Epithelial cell of prostate (primary cell): ENCODE measurements around the gene PTPRM.

Experiments used
- DNase-seq: peaks from one replicate; pipeline ENCODE4 v3.0.0-alpha.2; 2011; ENCODE audit warnings: low read depth, low spot score
- H3K27ac ChIP-seq: fragments of 450-650 bp; 2 replicates; pipeline ENCODE4 v1.5.1; 2017; ENCODE audit warnings: mild to moderate bottlenecking

Gene PTPRM

DNA sequence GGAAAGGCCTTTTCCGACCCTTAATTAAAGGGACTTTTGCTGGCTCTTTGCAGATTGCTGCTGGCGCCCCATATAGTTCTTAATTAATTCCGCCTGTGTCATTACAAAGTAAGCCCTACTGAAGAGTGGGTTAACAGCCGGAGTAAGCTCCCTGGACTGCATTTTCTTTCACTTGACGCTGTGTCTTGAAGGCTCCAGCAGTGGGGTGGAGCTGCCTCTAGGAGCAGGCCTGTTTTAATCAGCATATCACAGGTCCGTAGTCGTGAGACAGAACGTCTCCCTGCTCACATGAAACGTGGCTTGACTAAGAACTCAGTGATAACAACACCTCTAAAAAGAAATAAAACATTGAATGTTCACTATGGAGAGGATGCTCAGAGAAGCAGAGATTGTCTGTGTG, 712.2 kb downstream of the PTPRM start:
- no peak overlapping the region for H3K27ac ChIP-seq
- DNase-seq: no peak

DNA sequence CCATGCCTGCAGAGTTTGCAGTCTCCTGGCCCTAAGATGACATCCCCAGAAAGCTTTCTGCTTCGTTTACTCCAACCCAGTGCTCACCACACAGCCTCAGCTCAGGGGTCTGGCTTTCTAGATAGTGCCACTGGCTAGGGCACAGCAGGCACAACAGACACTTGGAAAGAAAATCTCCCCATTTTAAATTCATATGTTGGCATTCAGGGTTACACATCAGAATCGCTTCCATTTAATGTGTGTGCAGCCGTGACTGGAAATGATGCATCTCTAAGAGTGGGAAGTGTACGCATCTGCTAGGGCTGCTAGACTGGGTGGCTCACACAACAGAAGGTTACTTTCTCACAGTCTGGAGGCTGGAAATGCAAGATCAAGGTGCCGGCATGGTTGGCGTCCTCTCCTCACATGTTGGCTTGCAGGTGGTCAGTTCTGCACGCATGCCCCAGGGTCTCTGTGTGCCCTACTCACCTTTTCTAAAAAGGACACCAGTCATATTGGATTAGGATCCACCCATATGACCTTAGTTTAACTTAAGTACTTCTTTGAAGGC, 712.7 kb downstream of the PTPRM start:
- no peak for DNase-seq
- H3K27ac ChIP-seq: no peak overlapping the region

DNA sequence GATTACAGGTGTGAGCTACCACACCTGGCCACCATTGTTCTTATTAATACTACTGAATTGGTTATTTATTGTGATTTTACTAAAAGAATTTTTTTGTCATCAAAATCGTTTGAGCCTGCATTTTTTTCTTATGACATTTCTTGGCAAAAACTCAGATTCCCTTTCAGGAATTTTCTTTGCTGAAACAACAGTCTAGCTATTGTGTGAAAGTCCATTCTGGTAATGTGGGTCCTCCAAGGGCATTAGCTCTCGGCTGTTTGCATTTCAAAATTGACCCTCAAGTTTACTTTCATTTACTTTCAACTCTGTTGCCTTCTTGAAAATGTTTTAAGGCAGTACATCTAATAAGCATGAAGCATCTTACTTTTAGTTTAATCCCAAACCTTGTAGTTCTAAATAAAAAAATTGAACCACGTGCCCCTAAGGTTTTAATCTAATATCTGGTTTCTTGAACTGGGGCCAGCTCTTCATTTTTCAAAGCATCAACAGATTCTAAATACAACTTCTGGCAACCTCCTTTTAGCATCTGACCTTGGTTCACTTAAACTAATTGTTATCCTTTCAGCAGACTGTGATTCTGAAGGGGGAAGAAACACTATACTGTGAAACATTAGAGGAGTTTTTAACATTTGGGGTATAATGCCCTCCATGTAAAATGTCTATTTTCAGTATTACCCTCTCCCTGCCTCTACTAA, 716.9 kb downstream of the PTPRM start:
- H3K27ac ChIP-seq: no peak overlapping the region
- DNase-seq: no peak

DNA sequence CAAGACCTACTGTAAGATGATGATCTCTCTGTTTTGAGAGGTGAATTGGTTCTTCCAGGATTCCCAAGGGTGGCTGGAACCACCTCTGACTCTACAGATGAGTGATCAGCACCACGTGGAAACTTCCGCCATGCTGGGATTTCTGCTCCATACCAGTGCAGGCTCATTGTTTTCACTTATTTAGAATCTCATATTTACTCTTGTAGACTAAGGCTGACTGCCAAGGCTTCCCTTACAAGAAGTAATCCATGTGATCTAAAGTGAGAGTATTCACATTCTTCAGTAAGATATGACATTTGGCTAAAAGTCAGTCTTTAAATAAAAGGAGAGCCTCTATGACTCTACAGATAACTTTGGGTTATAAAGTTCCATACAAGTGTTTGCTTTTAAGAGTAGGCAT, 719.2 kb downstream of the PTPRM start:
- no peak overlapping the region for H3K27ac ChIP-seq
- no peak for DNase-seq

DNA sequence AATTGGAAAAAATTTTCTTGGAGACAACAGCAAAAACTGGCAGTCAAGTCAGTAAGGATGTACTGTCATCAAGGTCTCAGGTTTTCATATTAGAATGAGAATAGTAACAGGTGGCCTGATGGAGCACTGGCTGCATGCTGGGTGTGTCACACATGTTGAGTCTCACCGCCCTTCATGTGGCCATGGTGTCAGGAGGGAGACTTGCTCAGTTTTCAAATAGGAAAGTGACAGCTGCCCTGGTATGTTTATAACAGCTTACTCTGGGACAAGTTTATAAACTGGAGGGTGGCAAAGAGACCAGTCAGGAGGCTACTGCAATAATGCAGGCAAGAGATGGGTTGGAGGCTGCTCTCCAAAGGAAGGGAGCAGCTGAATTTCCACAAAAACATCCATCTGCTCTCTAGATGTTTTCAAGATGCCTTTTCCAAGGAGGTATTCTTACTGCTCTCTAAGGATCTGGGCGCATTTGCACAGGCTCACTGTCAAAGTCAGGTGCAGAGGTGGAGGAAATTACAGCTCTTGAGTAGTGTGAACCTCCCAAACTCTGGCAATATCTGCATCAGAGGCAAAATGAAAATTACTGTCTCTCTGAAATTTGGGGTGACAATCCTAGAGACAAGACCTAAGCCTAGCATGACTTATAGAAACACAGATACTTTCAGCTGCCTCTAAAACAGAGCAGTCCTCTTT, 720.2 kb downstream of the PTPRM start:
- DNase-seq: no peak
- H3K27ac ChIP-seq: no peak overlapping the region

DNA sequence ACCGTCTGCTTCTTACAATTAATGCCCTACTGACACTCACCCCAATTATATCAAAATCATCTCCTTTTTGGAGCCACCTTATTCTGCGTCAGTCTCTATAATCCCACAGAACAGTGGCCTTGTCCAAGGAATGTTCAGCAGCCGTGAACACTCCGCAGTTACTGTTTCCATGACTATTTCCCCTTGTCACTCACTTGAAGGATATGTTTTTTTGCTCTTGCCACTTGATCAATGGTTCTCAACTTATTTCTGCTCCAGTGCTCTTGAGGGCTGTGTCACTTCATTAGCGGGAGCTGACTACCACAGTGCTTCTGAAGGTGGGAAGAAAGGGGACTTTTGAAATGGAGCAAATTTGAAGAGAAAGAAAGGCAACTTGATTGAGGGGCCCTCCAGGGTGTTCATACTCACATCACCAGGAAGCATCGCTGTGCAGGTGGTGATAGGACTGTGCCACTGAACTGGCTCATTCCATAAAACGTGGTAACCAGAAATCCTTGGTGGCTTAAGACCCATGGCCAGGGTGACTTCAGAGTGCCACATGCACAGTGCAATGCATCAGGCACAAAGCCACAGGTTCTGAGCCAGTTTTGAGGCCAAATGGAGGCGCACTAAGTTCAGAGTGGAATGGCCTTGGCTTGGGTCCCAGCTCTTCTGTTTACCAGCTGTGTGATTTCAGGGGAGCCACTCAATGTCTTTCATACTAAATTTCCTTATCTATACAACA, 721.5 kb downstream of the PTPRM start:
- DNase-seq: no peak
- H3K27ac ChIP-seq: no peak overlapping the region

DNA sequence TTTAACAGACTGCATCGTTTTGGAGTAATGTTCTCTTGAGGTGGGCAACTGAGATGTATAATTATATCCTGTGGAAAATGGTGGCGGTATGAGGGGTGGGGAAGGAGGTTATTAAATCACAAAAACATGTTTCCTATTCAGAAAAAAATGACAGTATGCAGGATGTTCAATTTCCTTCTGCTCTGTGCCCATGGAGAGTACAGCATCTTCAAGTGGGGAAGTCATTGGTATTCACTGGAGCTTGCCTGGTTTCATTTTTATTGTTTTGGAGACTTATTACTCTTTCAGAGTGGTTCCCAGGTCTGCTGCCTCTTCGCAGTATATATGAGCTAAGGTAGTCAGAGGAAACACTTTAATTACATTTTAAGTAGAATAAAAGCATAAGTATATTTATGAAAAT, 723.3 kb downstream of the PTPRM start:
- H3K27ac ChIP-seq: no peak overlapping the region

DNA sequence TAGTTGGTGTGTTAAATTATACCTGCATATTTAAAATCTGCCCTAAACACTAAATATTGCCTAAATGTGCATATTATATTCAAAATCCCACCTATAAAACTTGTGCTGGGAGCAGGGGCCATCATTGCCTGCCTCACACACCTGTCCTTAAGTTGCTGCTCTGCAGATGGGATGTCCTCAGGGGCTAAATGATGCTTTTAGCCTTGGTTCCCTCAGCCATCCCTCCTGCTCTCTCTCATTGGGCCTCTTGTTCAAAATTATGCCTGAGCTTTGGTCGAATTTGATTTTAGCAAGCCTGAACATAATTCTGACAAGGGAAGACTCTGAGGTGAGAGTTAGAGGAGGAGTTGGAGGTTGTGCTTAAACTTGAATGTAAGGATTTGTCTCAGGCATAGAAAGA, 723.8 kb downstream of the PTPRM start:
- DNase-seq: no peak
- no peak overlapping the region for H3K27ac ChIP-seq

More for the DNA sequence above, 723.3 kb downstream of the PTPRM start:
- DNase-seq: no peak

DNA sequence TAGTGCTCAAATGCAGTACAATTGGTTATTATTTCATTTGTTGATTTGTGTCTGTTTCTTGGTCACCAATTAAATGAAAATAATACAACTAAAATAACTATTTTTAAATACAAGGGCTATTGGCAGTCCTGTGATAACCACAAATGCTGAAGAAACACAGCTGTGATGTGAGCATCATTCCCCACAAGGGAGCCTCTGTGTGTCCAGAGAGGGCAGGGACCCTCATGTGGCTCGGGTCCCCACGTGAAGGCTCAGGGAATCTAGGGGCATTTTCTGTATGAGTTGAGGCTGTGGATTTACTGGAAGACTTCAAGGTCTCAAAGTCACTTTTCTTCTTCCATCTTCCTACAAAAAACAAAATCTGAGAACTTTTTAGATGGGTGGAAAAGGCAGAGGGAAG, 726.1 kb downstream of the PTPRM start:
- no peak overlapping the region for H3K27ac ChIP-seq
- DNase-seq: no peak

DNA sequence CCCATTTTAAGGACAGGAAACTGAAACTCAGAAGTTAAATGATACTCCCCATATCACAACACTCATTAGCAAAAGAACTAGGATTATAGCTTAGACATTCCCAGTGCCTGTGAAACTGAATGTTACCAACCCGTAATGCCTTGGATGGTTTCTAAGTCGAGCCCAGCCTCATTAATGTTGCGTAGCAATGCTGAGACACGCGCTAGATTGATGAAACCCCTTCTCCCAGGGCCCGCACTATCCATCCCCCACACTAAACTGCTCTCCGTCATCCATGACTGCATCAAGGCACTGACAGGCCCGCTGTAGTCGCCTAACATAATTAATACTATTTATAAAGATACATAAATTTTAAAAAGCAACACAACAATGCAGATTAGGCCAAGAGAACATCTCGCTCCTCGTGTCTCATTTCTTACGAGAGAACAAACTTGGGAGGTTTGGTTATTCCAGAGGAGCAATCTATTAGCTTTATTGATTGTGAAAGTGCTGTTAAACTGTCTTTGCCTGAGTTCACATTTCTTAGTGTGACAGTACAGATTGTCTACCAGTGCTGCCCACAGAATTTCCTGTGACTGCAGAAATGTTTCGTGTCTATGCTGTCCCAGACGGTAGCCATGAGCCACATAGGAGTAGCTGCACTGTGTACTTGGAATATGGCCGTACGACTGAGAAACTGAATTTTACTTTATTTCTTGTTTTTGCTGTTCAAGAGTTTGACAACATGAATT, 729.9 kb downstream of the PTPRM start:
- no peak overlapping the region for H3K27ac ChIP-seq
- no peak for DNase-seq

DNA sequence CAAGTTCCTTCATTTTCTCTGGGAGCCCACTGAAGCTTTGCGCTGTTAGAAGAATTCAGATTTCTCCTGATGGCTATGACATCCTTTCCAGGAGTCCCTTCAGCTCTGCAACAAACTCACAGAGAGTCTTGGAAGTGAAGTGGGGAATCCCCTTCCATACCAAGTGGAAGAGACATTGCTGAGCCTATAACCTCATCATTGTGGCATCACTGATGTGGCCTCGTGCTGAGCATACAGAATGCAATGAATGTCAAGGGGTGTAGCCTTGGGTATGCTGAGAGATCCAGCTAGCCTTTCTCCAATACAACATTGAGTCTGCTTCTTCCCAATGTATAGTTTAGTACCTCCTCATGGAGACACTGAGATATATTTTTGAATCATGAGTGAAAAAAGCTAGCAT, 731.1 kb downstream of the PTPRM start:
- no peak overlapping the region for H3K27ac ChIP-seq
- no peak for DNase-seq

DNA sequence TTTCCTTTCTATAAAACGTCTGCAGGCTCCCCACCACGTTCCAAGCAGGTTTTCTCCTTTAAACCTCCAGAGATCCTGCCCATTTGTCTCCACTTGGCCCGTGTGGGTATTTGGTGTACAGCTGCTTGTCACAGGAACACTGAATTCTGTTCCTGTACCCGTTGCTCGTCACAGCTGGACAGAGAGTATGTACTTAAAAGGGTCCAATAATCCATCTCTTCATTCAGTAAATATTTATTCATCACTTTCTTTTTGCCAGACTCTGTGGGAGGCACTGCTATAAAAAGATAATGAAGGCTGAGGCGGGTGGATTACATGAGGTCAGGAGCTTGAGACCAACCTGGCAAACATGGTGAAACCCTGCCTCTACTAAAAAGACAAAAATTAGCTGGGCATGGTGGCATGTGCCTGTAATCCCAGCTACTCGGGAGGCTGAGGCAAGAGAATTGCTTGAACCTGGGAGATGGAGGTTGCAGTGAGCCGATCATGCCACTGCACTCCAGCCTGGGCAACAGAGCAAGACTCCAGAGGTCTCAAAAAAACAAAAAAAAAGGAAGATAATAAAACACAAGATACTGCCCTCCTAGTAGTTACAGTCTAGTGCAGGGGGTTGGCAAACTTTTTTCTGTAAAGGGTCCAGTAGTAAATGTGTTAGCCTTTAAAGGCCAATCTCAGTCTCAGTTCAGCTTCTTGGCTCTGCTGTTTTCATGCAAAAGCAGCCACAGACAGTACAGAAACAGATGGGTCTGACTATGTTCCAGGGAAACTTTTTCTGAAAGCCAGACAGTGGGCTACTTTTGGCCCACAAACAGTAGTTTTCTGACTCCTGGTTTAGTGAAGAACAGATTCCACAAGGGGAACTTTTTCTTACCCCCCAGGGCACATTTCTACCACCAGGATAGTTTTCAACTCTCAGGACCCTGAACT, 732.2 kb downstream of the PTPRM start:
- H3K27ac ChIP-seq: no peak overlapping the region
- DNase-seq: no peak

DNA sequence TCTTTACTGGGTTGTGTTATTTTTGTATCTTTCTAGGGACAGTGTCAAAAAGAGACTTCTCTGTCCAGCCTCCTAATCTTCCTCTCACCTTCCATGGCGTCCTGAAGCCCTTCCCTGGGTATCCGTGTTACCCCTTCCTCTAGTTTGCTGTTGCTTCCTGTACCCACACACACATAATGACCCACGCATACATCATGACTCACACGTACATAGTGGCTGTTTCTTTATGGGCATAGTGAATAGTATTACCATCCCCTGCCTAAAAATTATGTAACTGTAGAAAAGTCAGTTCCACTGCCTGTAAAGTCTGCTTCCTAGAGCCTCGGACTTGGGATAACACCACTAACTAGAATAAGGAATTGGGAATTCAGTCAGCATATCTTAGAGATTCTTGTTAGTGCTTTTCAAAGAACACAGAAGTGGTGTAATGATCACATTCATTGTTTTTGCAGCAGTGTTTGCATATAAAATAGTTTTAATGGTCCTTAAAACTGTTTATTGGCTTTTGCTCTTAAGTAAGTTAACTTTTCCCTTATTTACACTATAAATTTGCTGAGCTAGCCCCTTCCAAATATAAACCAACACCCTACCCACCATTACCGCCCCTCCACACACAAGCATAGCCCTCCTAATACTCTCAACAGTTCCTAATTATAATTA, 733.8 kb downstream of the PTPRM start:
- DNase-seq: no peak
- H3K27ac ChIP-seq: no peak overlapping the region

DNA sequence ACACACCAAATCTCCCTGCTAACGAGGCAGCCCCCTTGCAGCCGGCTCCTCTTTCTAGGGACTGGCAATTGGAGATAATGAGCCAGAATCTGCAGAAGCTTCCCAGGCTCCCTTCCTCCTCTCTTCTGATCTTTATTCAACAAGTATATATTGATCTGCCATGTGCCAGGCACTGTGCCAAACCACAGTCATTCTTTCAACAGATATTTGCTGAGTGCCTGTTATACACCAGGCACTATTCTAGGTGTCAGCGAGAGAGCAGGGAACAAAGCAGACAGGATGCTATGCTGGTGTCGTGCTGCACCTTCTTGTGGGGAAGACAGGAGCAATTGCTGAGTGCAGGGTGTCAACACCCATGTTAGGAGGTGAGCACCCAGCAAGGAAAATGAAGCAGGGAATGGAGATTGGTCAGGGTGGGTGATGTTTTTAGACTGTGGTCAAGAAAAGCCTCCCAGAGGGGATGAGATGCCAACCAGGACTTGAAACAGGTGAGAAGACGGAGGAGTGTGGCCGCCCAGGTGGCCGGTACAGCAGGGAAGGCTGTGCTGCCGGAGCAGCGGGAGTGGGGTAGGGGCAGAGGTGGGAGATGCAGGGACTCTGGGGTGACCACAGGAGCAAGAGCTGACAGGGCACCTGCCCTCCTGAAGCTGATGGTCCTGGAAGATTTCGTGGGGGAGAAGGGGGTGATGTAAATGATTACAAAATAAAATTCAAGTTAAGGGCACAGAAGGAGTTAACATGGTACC, 734.5 kb downstream of the PTPRM start:
- no peak for DNase-seq
- H3K27ac ChIP-seq: no peak overlapping the region

DNA sequence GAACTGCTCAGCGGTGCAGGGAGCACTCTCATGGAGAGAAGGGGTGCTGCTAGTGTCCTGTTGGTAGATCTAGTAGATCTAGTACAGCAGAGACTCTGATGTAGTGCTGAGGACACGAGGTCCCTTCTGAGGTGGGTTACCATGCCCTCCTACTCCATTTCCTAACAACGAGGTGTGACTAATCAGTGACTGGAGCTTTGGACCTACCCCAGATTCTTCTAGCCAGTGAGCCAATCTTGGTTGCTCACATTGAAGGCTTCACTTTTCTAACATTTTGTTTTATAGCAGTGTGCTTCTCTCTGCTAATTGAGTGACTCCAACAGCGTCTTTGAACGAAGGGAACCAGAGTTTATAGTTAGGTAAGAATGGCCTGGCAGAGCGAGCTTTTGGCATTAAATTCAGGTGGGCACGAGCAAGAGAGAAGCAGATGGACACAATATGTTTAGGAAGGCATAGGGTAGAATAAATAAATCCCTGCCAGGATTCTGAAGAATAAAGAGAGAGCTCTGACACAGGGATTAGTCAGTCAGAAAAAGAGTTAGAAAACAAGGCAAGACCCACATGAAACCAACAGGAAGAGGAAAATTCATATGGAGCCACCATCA, 736.1 kb downstream of the PTPRM start:
- DNase-seq: no peak
- no peak overlapping the region for H3K27ac ChIP-seq

DNA sequence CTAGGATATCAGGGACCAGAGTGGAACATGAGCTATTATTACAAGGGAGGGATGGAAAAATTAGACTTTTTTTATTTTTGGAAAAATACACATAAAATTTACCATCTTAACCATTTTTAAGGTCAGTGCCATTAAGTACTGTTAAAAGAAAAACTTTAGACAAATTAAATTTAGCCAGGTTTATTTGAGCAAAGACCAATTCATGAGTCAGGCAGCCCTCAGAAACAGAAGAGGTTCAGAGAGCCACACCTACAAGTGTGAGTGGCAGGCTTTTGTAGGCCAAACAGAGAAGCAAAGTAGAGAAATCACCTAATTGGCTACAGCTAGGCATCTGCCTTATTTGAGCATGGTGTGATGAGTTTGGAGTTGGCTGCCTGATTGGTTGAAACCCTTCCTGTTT, 740.8 kb downstream of the PTPRM start:
- no peak for DNase-seq
- no peak overlapping the region for H3K27ac ChIP-seq

DNA sequence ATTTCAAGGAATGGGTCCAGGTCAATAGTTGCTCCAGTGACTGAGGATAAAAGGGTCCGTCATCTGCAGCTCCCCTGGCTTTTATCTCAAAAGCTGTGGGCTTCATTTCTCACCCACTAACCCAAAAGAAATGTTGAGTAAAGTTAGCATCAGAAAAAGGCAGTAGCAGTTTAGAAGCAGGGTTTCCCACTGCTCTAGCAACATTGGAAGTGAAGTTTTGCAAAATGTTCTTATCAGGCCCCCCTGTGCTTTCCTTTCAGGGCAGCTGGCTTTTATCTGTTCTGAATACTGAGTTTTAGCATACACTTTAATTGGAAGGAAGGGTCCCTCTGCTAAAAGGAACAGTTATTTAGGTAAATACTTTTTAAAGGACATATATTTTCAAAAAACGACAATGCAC, 745.9 kb downstream of the PTPRM start:
- no peak overlapping the region for H3K27ac ChIP-seq
- DNase-seq: no peak

DNA sequence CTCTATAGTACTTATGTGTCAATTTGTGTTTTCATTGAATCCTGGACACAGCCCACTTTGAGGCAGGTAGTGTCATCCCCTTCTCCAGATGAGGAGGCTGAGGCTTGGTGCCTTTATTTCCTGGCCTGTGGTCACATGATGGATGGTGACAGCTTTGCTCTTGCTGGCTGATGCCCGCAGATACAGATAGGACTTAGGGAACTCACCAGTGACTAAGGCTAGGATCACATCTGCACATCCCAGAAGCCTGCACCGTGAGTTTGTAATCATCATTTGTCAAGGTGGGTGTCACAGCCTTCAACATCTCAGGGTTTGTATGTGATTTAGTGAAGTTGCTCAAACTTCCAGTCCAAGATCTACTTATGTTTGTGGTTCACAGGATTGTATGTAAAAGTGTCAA, 747.0 kb downstream of the PTPRM start:
- no peak overlapping the region for H3K27ac ChIP-seq
- DNase-seq: no peak
